Loucy (cell line): ENCODE measurements around the gene IGSF11.

Experiments
- H2AFZ ChIP-seq: fragments of 200-600 bp; sonication (generic); 2 replicates; pipeline ENCODE4 v1.6.0; 2016; ENCODE audit warnings: antibody characterized with exemption, mild to moderate bottlenecking, low read length, moderate library complexity
- H3F3A ChIP-seq: fragments of 200-600 bp; 2 replicates; pipeline ENCODE4 v1.6.0; 2016; ENCODE audit warnings: antibody characterized with exemption, low read depth, mild to moderate bottlenecking
- H3K27me3 ChIP-seq: fragments of 200-600 bp; sonication (generic); 2 replicates; pipeline ENCODE4 v1.6.1; 2014; ENCODE audit warnings: low read length, mild to moderate bottlenecking; ENCODE audit not compliant: insufficient read depth, poor library complexity, severe bottlenecking
- H3K36me3 ChIP-seq: fragments of 200-600 bp; sonication (generic); 2 replicates; pipeline ENCODE4 v1.6.1; 2016; ENCODE audit warnings: low read length; ENCODE audit not compliant: insufficient read depth
- H3K4me1 ChIP-seq: fragments of 200-600 bp; sonication (generic); 2 replicates; pipeline ENCODE4 v1.5.1; 2014; ENCODE audit warnings: low read length, mild to moderate bottlenecking; ENCODE audit not compliant: insufficient read depth, poor library complexity, severe bottlenecking
- H3K4me2 ChIP-seq: fragments of 200-600 bp; sonication (generic); 2 replicates; pipeline ENCODE4 v1.6.0; 2014; ENCODE audit warnings: antibody characterized with exemption, low read length, low read depth, mild to moderate bottlenecking; ENCODE audit not compliant: poor library complexity, severe bottlenecking
- H3K4me3 ChIP-seq: fragments of 200-600 bp; sonication (generic); 2 replicates; pipeline ENCODE4 v1.5.1; 2014; ENCODE audit warnings: low read length, mild to moderate bottlenecking, mixed read lengths; ENCODE audit not compliant: poor library complexity, severe bottlenecking
- H3K79me2 ChIP-seq: fragments of 200-600 bp; sonication (generic); 2 replicates; pipeline ENCODE4 v1.6.1; 2014; ENCODE audit warnings: low read length; ENCODE audit not compliant: insufficient read depth
- H3K9ac ChIP-seq: fragments of 200-600 bp; sonication (generic); 2 replicates; pipeline ENCODE4 v1.6.0; 2014; ENCODE audit warnings: mild to moderate bottlenecking, low read depth, low read length, moderate library complexity; ENCODE audit not compliant: poor library complexity, severe bottlenecking
- H3K9me2 ChIP-seq: fragments of 200-600 bp; sonication (generic); replicated peaks from 2 replicates; pipeline ENCODE4 v1.6.1; 2016; ENCODE audit warnings: low read depth, low read length, mixed read lengths
- H3K9me3 ChIP-seq: fragments of 200-600 bp; sonication (generic); 2 replicates; pipeline ENCODE4 v1.6.1; 2014; ENCODE audit warnings: mild to moderate bottlenecking, antibody characterized with exemption, low read length, low read depth; ENCODE audit not compliant: insufficient read depth
- H4K20me1 ChIP-seq: fragments of 200-600 bp; sonication (generic); 2 replicates; pipeline ENCODE4 v1.6.0; 2014; ENCODE audit warnings: antibody characterized with exemption, low read length, mild to moderate bottlenecking; ENCODE audit not compliant: insufficient read depth, poor library complexity, severe bottlenecking
- EZH2phosphoT487 ChIP-seq: fragments of 200-600 bp; IDR thresholded peaks from 2 replicates; pipeline ENCODE4 v1.6.1; 2018; ENCODE audit warnings: antibody characterized with exemption, mild to moderate bottlenecking, moderate library complexity, borderline replicate concordance
- TF ChIP-seq, protein P1 (sequence below): fragments of 200-600 bp; sonication (generic); conservative IDR thresholded peaks from 2 replicates; pipeline ENCODE4 v1.5.1; 2014; ENCODE audit warnings: mild to moderate bottlenecking, antibody characterized with exemption, low read length

The IGSF11 gene

DNA sequence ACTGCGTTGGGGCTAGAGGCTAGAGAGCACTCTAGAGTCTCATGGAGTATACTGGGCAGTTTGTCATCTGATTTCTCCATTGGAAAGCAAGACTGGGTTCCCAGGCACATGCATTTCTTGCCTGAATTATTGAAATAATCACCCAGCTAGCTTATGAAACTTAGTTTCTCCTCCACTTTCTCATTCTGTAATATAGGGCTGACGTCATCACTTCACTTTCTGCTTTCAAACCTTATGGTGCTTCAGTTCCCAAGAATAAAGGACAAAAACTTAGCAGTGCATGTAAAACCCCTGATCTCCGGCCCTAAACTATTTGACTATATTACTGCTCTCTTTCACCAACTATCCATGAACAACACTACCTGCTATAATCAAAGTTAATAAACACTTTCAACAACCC, 147.9 kb downstream of the IGSF11 start:
- no peaks in the 10 kb centered on the region for H4K20me1 ChIP-seq
- no peaks in the 10 kb centered on the region for H3K9me2 ChIP-seq
- no peak overlapping the region for H3K4me2 ChIP-seq
- H3K36me3 ChIP-seq = no peaks in the 10 kb centered on the region
- no peaks in the 10 kb centered on the region for H3K27me3 ChIP-seq
- no peaks in the 10 kb centered on the region for H3K79me2 ChIP-seq
- H3F3A ChIP-seq = no peaks in the 10 kb centered on the region
- no peaks in the 10 kb centered on the region for H3K4me1 ChIP-seq
- no peak overlapping the region for H3K9ac ChIP-seq
- no peak overlapping the region for H2AFZ ChIP-seq
- H3K9me3 ChIP-seq = no peaks in the 10 kb centered on the region
- no peak overlapping the region for H3K4me3 ChIP-seq
- TF ChIP-seq EZH2phosphoT487 = no peak
- TF ChIP-seq, protein P1, sequence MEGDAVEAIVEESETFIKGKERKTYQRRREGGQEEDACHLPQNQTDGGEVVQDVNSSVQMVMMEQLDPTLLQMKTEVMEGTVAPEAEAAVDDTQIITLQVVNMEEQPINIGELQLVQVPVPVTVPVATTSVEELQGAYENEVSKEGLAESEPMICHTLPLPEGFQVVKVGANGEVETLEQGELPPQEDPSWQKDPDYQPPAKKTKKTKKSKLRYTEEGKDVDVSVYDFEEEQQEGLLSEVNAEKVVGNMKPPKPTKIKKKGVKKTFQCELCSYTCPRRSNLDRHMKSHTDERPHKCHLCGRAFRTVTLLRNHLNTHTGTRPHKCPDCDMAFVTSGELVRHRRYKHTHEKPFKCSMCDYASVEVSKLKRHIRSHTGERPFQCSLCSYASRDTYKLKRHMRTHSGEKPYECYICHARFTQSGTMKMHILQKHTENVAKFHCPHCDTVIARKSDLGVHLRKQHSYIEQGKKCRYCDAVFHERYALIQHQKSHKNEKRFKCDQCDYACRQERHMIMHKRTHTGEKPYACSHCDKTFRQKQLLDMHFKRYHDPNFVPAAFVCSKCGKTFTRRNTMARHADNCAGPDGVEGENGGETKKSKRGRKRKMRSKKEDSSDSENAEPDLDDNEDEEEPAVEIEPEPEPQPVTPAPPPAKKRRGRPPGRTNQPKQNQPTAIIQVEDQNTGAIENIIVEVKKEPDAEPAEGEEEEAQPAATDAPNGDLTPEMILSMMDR = no peak

DNA sequence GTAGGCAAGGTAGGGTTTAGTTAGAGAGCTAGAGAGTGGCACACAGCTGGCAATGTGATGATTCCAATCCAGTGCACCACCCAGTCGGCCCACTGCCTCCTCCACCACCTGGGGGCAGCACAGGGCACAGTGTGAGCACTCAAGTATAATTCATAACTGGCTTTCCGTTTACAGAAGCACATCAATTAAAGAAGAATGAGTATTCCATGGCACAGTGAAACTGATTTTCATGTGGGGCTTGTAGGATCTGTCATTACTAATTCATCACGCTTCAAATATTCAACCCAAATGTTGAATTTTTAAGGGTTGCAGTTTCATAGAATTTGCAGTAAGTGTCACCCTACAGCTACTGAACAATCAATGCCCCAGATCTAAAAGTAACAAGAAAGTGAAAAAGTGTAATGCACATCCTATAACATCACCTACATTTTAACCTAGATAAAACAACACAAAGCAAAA, 149.9 kb downstream of the IGSF11 start:
- Histone ChIP-seq H3K36me3 (no peaks in the 10 kb centered on the region), H3K4me1 (no peaks in the 10 kb centered on the region), H3F3A (no peaks in the 10 kb centered on the region), H3K4me2 (no peak overlapping the region), H3K4me3 (no peak overlapping the region), H4K20me1 (no peaks in the 10 kb centered on the region), H3K9me3 (no peaks in the 10 kb centered on the region), H3K79me2 (no peaks in the 10 kb centered on the region), H3K27me3 (no peaks in the 10 kb centered on the region), H3K9me2 (no peaks in the 10 kb centered on the region), H3K9ac (no peak overlapping the region), H2AFZ (no peak overlapping the region)
- no peak for TF ChIP-seq EZH2phosphoT487
- TF ChIP-seq, protein P1 = peak; percentile 97

DNA sequence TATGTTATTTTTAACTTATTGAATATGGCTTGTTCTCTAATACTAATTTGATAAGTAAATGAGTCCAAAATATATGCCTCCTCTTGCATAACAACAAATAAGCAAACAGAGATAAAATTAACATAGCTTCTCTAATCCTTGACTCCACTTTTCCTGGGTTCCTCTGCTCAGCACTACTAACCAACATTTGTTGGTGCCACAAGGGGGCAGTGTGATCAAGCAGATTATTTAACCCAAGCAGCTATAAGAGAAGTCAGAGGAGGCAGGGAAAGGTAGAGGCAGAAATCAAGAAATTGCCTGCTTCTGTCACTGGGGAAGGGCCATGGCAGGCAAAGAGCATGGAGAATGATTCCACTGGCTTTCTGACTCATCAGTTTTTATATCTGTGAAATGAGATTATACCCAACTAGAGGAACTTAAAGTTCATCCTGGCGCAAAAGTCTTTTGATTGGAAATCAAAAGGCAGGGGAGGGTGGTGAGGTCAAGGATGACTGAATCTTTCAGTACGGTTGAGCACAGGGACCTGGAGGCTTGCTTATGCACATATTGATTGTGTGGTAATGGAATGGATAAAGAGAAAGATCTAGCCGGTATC, 152.2 kb downstream of the IGSF11 start:
- Histone ChIP-seq H3K9me3 (no peaks in the 10 kb centered on the region), H3K4me2 (no peak overlapping the region), H3K4me3 (no peak overlapping the region), H2AFZ (no peak overlapping the region), H3F3A (no peaks in the 10 kb centered on the region), H3K9ac (no peak overlapping the region), H4K20me1 (no peaks in the 10 kb centered on the region), H3K9me2 (no peaks in the 10 kb centered on the region), H3K36me3 (no peaks in the 10 kb centered on the region), H3K4me1 (no peaks in the 10 kb centered on the region), H3K79me2 (no peaks in the 10 kb centered on the region), H3K27me3 (no peaks in the 10 kb centered on the region)
- TF ChIP-seq, protein P1 = peak; percentile 79
- no peak for TF ChIP-seq EZH2phosphoT487
